AG04449 (cell line): ENCODE results near the gene GABBR2.

ENCODE experiments used
- CTCF ChIA-PET: fragments of 350-600 bp; formaldehyde crosslinking; extraction: SDS; loops from one replicate; lab custom pipeline; 2021; ENCODE audit warnings: antibody characterized with exemption; lab: Yijun Ruan, JAX
- POLR2A ChIA-PET: fragments of 400-600, 350-600 bp; formaldehyde crosslinking; extraction: SDS; loops from one replicate; lab custom pipeline; 2020; ENCODE audit warnings: antibody characterized with exemption, inconsistent platforms; lab: Yijun Ruan, JAX
- DNase-seq: peaks from one replicate; pipeline ENCODE4 v3.0.0-alpha.2; 2010; ENCODE audit warnings: low read depth, low spot score
- H3K4me3 ChIP-seq: 2 replicates; pipeline ENCODE4 v1.5.1; 2011; ENCODE audit warnings: low read depth, mild to moderate bottlenecking, control low read depth, low read length
- CTCF ChIP-seq: IDR thresholded peaks from one replicate; pipeline ENCODE4 v1.5.1; 2011; ENCODE audit warnings: mild to moderate bottlenecking, moderate library complexity, low read length, control low read depth, inconsistent platforms; ENCODE audit not compliant: insufficient read depth; ENCODE audit errors: missing control alignments

GABBR2 gene

GRCh38 chr9:98445576-98445975 is 263.2 kb downstream of the GABBR2 start:
- TF ChIP-seq CTCF: no peak
- no peak overlapping the region for H3K4me3 ChIP-seq
- no peak for DNase-seq
- ChIA-PET CTCF (interaction anchor here (1.1 kb wide), 1 partner anchor 327 kb away, joined by 3 read pairs; no protein-coding TSS in a partner anchor), POLR2A (no interaction called here)

- ChIA-PET CTCF (no interaction called here), POLR2A (no interaction called here)
- DNase-seq: no peak
- no peak overlapping the region for H3K4me3 ChIP-seq
- no peak for TF ChIP-seq CTCF
Measured at GRCh38 chr9:98444601-98445000, 264.1 kb downstream of the GABBR2 start.

GRCh38 chr9:98442541-98442940 is 266.2 kb downstream of the GABBR2 start:
- ChIA-PET POLR2A (no interaction called here), CTCF (interaction anchor here (1.0 kb wide), 1 partner anchor 333 kb away, joined by 3 read pairs; no protein-coding TSS in a partner anchor)
- TF ChIP-seq CTCF: no peak
- H3K4me3 ChIP-seq: no peak overlapping the region
- no peak for DNase-seq

GRCh38 chr9:98442114-98442513 is 266.6 kb downstream of the GABBR2 start:
- TF ChIP-seq CTCF: no peak
- no peak overlapping the region for H3K4me3 ChIP-seq
- POLR2A ChIA-PET: no interaction called here
- no peak for DNase-seq
- CTCF ChIA-PET: no interaction called here

- no peak for DNase-seq
- TF ChIP-seq CTCF: no peak
- H3K4me3 ChIP-seq: no peak overlapping the region
- CTCF ChIA-PET: interaction anchor here (1.1 to 2.0 kb wide), 2 partner anchors 8 to 11 kb away, joined by 3 to 8 read pairs; no protein-coding TSS in a partner anchor
- POLR2A ChIA-PET: no interaction called here
Measured at GRCh38 chr9:98438666-98439065, 270.1 kb downstream of the GABBR2 start.

GRCh38 chr9:98437458-98438034 is 271.2 kb downstream of the GABBR2 start:
- no peak for DNase-seq
- CTCF ChIA-PET: no interaction called here
- TF ChIP-seq CTCF: no peak
- H3K4me3 ChIP-seq: no peak overlapping the region
- POLR2A ChIA-PET: no interaction called here
